T-helper 1 cell (primary cell): ENCODE data around the gene IFNA1.
"Not testable (repeated sequence)": the region's sequence is repeated elsewhere in the genome, so short reads cannot be mapped to it uniquely, and the experiment has no call there.

ENCODE experiments used
- DNase-seq, 5 donors: peaks; one replicate each; pipeline ENCODE4 v3.0.0-alpha.2; 2012 to 2020

The IFNA1 gene

DNA sequence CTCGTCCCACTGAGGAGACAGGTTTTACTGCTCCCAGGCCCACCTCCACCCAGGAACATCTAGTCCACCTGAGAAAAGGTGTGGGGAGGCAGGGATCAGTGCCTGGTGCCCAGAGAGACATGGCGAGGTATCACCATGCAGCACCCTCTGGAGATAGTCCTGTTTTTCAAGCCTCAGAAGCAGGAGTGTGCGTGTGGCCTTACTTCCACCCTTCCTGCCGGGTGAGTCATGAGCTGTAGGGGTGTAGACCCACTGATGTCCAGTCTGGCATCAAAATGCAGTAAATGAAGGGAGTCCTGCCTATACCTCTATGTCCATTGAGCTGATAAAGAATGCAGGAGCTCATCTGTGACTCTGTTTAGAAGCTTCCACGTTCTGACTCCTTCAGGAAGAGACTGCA, 9.1 kb downstream of the IFNA1 start:
- DNase-seq, result not testable (repeated sequence)

DNA sequence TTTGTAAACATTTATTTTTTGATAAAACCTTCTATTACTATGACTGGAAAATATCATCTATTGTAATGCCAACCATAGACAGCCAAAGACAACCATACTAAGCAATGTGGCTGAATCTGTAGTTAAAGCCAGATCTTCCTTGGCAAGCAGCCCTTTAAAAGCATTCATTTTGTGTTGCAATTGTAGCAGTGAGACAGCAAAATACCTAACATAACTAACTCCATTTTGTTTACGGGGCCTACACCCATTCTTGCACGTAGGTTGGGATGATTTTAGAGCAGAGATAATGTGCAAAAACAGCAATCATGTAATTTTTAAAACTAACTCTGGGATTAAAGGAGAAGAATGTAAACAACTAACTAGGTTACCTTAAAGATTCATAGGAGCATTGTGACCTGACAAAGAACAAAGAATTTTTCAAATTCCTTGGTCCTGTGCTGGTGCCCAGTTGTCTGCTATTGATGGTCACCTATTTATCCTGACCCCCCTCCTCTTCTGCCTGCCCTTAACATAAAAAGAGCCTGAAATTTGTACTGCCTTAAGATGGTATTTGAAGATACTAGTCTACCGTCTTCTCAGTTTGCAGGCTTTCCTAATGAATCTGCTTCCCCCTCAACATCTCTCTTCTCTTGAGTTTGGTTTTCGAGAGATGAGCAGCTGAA, 10.6 kb downstream of the IFNA1 start:
- DNase-seq, result no peak

DNA sequence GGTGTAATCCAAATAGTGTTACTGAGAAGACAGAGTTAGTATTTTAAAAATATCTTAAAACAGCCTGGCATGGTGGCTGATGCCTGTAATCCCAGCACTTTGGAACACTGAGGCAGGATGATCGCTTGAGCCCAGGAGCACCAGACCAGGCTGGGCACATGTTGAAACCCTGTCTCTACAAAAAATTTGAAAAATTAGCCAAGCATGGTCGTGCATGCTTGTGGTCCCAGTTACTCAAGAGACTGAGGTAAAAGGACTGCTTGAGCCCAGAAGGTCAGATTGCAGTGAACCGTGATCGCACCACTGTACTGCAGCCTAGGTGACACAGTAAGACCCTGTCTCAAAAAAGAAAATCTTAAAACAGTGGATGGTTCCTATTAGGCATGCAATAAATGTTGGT, 12.4 kb downstream of the IFNA1 start:
- no peak for DNase-seq

DNA sequence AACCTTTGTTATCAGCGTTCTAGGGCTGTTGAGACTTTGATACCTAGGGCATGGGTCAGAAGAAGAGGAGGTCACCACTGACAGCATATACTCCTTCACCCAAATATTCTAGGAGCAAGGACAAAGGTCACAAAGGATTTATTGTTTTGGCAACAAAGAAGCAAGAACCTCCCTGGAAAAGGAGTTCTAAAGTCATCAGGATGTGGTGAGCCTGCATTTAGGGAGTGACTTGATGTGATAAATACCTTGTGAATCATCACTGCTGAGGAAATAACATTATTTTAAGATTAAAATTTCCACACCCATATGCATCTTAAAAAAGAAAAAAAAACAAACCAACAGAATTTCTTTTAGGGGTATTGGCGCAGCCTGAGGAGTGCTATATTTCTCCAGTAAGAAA, 13.9 kb downstream of the IFNA1 start:
- no peak for DNase-seq

DNA sequence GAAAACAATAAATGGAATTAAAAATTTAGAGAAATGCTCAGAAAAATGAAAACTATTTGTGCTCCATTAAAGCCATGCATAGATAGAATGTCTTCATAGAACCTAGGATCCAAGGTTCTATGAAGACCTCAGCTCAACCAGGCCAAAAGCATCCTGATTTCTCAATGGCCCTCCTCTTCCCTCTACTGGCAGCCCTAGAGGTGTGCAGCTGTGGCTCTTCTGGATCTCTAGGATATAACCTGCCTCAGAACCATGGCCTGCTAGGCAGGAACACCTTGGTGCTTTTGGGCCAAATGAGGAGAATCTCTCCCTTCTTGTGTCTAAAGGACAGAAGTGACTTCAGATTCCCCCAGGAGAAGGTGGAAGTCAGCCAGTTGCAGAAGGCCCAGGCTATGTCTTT, 15.1 kb downstream of the IFNA1 start:
- peak in 2 of 5 donors; percentile 11 to 17 for DNase-seq

DNA sequence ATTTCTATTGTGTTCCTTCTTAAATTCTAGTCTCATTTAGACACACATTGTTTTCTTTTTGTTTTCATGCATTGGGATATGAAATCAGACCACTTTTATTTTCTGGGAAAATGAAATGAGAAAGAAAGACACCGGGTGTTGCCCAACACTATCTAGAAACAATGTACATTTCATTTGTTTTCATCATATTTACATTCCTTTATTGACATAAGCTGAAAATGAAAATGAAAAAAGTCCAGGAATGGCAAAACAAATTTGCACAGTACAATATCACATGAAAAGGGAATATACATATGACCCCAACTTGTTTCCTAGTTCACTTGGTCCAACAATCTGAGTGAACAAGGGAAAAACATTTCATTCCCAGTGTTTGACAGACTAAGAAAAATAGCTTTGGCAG, 21.1 kb downstream of the IFNA1 start:
- no peak for DNase-seq

DNA sequence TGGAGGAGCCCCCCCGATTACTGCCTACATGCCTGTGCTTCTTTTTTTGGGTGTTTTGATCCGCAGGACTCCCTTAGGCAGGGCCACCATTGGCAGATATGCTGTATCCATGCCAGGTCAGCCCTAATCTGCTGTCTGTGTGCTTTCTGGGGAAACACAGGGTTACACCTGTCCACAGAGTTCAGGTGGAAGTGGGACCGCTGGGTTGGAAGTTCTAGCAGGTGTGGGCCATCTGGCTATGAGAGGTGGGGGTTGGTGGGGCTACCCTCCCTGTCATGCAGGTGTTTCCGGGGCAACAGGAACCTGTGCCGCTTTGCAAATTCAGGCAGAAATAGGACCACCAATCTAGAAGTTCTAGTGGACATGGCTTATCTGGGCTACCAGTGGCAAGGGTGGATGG, 24.9 kb downstream of the IFNA1 start:
- DNase-seq, result no peak

DNA sequence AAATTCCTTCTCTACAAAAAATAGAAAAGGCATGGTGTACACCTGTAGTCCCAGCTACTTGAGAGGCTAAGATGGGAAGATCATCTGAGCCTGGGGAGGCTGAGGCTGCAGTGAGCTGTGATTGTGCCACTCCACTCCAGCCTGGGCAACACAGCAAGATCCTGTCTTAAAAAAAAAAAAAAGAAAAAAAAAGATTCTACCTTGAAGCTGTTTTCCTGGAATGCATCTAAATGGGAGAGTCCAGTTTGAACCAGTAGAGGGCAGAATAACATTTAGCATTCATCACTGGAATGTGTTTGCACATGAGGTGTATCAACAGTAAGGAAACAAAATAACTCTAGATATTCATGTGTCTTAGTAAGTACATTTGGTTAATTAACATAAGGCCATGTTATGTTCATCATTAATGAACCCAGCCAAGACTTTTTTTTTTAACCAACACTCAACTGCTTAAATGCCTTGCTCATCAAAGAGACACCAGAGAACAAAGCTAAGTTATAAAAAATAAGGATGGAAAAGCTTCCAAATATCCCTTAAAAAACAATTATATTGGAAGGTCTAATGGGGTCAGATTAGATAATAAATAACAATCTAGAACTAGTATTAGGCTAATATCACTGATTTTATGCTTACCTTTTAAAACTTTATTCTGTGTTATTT, 25.8 kb downstream of the IFNA1 start:
- peak in 1 of 5 donors; percentile 45 for DNase-seq

DNA sequence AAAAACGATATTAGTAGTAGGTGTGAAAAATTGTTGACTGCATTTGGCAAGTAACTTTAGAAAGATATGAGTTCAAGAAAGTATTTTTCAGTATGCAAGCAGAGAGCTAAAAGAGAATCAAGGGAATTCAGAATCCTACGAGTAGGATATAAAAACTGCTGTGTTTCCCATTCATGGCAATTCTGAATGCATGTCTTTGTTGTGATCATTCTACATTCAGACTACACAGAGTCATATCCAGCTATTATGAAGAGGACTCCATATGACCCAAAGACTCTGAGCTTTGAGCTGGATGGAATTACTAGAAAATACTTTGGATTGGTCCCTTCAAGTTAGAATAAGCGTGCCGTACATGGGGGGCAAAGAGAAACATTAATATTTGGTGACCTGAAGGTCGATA, 29.9 kb downstream of the IFNA1 start:
- no peak for DNase-seq

DNA sequence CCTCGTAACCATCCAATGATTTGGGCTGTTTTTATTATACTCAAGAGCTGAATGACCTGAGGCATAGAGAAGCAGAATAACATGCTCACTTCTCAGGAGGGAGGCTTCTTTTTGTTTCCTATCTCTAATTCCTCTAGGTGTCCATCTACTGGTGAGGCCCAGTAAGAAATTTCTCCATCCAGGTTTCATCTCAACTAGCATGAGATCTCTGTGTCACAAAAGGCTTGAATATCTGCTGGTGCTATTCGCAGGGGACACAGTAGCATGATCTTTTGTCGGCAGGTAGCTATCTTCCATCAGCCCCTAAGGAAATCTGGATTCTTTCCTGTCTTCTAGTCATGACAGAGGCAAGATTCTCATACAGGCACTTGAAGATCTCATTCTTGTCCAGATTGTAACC, 33.0 kb downstream of the IFNA1 start:
- DNase-seq, result no peak

DNA sequence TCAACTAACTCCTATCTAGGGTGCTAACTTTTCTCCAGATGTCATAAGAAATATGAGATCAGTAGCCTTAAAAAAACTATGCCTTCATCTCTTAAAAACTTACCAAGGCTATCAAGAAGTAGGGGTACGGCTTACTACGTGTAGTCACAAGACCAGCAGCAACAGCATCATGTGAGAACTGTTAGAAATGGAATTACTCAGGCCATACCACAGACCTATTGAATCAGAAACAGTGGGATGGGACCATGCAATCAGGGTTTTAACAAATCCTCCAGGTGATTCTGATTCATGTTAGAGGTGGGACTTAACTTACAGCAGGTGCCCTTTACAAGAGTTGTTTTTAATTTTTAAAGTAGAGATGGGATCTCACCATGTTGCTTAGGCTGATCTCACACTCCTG, 37.2 kb downstream of the IFNA1 start:
- DNase-seq, result no peak

DNA sequence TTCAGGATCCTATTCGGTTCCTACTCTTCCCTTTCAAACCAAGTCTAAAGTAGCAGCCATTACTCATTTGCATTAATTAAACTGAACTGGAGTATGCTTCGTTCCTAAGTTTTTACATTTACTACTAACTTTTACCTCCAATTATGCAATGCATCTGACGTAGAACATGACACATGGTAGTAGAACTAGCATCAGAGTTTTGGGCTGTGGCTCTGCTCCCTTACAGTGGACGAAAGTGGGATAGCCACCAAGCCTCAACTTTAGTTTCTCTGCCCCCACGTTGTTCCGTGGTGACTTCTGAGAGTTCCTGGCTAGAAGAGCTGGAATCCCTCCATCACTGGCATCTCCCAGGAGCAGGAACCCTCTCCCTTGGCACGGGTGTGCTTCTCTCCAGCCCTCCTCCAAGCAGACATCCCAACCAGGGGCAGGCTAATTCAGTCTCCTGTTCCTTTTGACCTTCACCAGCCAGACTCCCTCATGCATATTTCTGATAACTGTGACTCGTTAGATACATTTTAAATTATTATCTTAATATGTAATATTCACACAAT, 39.0 kb downstream of the IFNA1 start:
- no peak for DNase-seq

DNA sequence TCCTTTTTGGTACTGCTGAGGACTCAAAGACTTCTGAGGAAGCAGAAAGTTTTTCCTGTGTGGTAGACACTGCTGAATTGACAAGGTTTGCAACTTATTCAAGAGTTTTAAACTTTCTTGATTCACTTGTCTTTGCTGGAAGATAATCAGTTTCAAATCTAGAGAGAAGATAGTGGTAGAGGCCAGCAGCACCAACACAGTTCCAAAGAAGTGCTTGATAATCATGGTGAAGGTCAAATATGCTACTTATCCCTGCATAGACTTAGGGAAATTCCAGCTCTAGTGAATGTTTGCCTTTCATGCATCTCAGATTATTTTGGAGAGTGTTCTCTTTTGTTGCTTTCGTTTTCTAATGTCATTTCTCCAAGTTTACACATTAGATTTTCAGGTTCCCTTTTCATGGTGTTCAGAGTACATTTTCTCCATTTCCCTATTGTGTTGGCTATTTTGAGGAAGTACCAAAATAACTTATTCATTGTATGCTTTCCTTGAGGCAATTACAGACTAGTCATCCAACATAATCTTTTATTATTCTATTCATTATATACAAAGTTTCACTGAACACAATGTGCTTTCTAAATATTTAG, 41.3 kb downstream of the IFNA1 start:
- no peak for DNase-seq

DNA sequence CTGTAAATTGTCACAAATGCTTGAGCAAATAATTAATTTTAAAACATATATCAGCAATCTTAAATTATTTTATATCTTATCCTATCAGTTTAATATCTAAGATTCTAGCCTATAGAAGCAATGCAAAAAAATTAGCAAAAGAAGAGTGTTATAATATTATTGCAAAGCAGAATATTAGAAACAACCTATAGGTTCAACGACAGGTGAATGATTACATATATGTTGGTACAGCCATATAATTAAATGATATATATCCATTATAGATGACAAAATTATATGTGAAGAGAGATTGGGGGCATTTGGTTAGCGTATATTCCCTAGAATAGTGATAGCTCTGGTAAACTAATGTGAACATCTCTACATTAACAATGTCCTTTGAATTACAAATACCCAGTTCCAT, 42.0 kb downstream of the IFNA1 start, which contains the start of gene IFNE:
Gene IFNE (minus strand): TSS at position 101 of the 400 bp plus-strand sequence. CDS start 619 bp downstream, outside the sequence.
- no peak for DNase-seq
